ENCODE data around the gene CYP4F11.
"Not testable (repeated sequence)": the region's sequence is repeated elsewhere in the genome, so short reads cannot be mapped to it uniquely, and the experiment has no call there.

CYP4F11 gene

DNA sequence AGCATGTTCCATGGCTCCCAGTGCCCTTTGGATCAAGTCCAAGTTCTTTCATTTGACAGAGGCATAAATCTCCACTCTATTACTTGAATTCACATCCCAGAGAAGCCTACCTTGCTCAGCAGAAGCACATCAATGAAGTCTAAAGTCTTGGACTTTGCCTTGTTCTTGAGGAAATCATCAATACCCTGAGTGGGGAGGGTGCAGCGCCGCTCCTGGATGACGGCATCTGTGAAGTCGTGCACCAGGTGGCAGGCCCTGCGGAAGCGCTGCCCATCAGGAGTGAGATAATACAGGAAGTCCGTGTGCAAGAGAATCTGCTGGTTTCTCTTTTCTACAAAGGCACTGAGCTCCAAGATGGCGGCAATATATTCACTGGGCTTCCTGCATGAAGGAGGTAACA, 10.6 kb downstream of the CYP4F11 start:
- no peak for DNase-seq (ENCODE audit: low spot score)

DNA sequence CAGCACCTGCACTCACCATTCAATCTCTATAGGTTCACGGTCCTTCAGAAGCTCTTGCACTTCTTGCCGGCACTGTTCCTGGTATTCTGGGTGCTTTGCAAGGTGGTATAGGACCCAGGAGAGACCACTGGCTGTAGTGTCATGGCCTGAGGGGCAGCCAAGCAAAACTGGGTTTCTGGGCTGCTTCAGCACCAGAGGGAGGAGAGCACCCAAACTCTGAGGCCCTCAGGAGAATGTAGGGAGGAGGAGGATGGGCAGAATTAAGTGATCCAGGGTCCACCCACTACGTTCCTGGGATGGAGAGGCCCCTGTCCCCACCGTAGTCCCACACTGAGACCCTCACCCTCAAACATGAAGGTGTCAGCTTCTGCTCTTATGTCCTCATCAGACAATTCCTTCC, 12.3 kb downstream of the CYP4F11 start:
- no peak for DNase-seq (ENCODE audit: low spot score)

DNA sequence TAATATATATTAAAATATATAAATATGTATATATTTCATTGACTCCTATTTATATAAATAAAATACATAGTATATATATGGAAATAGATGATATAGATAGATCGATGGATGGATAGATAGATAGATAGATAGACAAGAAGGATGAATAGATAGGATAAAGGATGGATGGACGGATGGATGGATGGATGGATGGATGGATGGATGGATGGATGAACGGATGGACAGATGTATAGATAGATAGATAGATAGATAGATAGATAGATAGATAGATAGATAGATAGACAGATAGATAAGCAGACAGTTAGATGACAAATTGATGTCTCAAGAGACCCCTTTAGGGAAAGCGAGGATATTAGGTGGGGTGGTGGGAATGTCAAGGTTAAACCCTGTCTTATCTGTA, 15.1 kb downstream of the CYP4F11 start:
- DNase-seq (ENCODE audit: low spot score): no peak

DNA sequence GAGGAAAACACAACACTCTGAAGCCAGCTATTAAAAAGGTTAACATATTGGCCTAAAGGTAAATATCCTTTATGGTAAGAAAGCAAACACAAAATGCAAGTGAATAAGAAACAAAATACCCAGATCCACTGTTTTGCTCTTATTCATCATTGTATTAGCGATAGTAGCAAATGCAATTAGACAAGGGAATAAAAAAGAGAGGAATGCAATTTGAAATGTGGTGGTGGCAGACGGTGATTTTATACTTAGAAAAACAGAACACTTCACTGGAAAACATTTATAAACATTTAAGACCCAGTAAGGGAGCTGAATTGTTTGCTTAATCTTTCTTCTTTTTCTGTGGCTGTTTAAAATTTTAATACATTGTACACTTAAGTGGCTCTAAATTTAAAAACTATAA, 19.2 kb downstream of the CYP4F11 start:
- DNase-seq (ENCODE audit: low spot score): no peak

DNA sequence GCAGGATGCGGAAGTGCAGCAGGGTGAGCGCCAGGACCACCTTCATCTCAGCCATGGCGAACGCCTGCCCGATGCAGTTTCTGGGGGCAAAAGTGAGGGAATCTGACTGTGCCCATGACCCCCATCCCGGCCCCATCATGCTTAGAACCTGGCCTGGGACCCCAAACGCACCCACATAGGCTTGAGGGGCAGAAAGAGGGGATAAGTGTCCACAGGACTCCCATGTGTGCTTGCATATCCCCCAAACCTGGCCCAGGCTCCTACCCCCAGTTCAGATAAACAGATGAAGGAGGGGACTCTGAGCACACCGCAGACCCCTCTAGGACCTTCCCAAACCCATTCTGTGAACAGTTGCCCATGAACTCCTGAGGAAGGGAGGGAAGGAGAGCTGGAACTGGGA, 20.5 kb downstream of the CYP4F11 start:
- no peak for DNase-seq (ENCODE audit: low spot score)

DNA sequence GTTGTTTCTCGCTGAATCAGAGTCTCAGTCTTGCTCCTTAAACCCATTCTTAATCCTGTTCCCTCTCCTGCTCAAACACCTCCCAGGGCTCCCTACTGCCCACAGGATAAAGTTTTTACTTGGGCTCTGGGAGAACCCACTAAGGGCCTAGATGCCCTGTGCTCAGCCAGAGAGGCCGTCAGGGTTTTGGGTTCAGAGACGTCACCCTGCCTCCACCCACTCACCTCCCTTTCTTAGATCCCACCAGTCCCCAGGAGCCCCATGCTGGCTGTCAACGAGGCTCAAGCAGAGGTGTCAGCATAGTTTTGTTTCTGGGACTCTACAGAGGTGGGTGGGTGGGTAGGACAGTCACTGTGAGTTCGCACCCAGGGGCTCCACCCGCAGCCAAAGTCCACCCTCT, 20.9 kb downstream of the CYP4F11 start:
- DNase-seq (ENCODE audit: low spot score): no peak

DNA sequence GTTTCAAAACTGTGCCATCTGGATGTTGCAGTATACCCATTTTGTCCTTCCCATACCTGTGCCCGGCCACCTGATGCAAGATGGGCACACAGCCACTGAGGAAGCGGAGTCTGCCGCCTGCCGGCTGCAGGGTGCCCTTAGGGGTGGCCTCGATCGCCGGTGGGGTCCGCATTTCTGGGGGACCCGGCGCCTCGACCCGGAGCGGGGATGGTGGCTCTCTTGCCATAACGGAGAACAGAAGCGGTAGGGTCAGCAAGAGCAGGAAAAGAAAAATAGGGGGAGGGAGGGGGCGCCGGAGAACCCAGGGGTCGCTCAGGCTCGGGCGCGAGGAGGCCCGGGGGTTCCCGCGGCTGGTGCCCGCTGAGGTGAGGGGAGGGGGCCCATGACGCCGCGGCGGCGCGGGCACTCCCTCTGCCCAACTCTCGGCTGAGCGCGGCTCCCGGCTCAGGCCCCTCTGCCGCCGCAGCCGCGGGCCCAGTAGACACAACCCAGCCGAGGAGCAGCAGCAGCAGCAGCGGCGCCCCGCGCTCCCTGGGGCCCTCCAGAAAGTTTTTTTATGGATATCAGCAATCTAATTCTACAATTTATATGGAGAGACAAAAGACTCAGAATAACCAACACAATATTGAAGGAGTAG, 22.6 kb downstream of the CYP4F11 start:
- no peak for DNase-seq (ENCODE audit: low spot score)

DNA sequence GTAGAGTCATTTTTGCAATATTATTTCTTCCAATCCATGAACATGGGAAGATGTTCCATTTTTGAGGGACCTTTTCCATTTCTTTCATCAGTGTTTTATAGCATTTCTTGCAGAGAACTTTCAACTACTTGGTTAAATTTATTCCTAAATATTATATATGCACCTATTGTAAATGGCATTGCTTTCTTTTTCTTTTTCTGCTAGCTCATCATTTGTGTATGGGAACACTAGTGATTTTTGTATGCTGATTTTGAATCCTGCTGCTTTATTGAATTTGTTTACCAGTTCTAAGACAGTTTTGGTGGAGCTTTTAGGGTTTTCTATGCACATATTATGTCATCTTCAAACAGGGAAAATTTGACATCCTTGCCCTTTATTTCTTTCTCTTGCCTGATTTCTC, 29.3 kb downstream of the CYP4F11 start:
- DNase-seq (ENCODE audit: low spot score): no peak

DNA sequence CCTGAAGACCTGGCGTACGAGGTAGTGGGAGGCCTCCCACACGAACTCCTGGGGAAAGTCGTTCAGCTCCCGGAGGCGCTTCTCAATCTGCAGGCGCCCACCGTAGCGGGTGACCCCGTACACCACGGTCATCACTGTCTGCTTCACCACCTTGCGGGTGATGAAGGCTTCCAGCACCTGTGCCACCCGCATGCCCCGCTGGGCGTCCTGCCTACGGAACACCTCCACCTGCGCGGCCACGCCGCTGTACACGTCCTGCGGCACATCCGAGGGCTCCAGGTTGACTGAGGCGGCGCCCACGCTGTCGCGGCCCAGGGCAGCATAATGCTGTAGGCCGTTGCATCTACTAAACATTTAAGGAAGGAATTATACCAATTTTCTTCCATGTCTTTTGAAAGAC, 31.4 kb downstream of the CYP4F11 start:
- DNase-seq (ENCODE audit: low spot score): not testable (repeated sequence)

DNA sequence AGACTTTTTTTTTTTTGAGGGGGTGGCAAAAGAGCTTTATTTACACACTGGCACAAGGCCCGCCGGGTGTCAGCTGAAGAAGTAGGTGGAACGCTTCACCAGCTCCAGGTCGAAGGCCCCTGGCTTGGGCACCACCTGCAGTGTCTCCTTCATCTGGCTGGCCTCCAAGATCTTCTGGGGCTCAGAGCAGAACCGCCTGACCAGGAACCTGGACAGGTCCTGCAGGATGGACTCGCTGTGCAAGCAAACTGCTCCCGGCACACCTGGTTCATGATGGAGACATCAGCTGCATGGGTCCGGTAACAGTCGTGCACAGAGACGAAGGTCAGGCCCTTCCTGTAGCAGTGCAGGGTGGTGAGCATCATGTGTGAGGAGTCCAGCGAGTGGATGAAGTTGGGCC, 32.1 kb downstream of the CYP4F11 start:
- DNase-seq (ENCODE audit: low spot score): no peak

DNA sequence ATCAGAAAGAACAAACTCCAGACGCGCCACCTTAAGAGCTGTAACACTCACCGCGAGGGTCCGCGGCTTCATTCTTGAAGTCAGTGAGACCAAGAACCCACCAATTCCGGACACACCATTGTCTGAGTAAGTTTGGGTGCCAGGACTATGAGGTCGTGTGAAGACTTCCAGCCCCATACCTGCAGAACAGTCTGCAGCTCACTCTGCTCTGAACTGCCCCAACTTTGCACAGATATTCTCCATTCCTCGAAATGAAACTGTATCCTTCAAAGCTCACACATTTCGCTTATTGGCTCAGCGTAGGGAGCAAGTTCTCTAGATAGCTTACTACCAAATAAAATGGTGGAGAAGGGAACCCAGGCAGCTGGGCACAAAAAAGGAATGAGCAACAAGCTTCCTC, 33.8 kb downstream of the CYP4F11 start:
- DNase-seq (ENCODE audit: low spot score): no peak

DNA sequence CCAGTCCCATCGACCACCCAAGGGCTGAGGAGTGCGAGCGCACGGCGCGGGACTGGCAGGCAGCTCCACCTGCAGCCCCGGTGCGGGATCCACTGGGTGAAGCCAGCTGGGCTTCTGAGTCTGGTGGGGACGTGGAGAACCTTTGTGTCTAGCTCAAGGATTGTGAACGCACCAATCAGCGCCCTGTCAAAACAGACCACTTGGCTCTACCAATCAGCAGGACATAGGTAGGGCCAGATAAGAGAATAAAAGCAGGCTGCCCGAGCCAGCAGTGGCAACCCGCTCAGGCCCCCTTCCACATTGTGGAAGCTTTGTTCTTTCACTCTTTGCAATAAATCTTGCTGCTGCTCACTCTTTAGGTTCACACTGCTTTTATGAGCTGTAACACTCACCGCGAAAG, 34.3 kb downstream of the CYP4F11 start:
- DNase-seq (ENCODE audit: low spot score): not testable (repeated sequence)

DNA sequence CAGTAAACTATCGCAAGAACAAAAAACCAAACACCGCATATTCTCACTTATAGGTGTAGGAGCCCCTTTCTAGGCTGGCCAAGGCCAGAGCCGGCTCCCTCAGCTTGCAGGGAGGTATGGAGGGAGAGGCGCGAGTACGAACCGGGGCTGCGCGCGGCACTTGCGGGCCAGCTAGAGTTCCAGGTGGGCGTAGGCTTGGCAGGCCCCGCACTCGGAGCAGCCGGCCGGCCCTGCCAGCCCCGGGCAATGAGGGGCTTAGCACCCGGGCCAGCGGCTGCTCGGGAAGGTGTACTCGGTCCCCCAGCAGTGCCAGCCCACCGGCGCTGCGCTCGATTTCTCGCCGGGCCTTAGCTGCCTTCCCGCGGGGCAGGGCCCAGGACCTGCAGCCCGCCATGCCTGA, 34.8 kb downstream of the CYP4F11 start:
- DNase-seq (ENCODE audit: low spot score): not testable (repeated sequence)

DNA sequence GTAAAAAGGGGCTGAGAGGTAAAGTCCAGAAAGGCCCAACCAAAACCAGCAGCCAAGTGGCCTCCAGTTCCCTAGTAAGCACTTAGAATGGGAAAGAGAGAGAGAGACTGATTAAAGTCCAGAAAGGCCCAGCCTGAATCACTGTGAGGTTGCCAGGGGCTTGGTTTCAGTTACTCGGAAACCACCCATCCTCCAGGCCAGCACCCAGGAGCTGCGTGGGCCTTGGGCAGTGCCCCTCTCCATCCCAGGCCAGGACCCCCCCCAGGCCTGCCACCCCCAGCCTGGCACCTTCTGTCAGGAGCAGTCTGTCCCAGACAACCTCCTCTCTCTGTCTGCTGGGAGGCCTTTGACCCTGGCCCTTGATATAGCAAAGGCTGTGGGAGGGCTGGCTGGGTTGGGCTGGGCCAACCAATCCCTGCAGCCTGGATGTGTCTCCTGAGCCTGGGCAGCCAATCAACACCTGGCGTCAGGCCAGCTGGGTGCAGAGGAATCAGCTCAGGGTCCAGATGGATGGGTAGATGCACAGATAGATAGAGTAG, 36.5 kb downstream of the CYP4F11 start, which contains the start of gene CYP4F2:
TSS of gene CYP4F2 (minus strand) at position 337 of the 539 bp plus-strand sequence. CDS start 463 bp downstream, outside the sequence.
- DNase-seq (ENCODE audit: low spot score): no peak

DNA sequence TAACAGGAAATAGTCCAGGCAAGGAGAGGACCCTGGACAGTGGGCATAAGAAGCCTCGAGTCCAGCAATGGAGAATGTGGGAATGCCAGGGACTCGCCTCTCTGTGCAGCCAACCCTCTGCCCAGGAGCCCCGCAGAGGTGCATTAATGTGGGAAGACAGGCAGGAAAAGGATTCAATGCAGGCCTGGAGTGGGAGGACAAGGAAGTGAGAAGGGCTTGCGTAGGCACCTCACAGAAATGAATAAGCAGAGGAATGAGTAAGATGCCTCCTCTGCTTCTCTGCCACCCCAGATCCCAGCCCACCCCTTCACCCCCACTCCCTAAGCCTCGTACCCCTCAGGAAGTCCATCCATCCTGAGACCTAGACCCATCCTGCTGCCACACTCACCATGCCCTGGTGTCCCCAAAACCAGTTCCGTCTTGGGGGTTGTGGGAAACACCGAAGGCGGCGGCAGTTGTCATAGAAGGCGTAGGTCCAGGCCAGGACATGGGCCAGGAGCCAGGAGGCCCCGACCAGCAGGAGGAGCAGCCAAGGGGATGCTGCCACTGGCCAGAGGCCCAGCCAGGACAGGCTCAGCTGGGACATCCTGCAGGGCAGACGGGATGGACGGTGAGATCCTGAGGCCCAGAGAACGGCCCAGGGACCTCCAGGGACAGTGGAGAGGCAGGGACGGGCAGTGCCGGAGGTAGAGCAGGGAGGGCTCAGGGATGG, 37.1 kb downstream of the CYP4F11 start:
- DNase-seq (ENCODE audit: low spot score): no peak

DNA sequence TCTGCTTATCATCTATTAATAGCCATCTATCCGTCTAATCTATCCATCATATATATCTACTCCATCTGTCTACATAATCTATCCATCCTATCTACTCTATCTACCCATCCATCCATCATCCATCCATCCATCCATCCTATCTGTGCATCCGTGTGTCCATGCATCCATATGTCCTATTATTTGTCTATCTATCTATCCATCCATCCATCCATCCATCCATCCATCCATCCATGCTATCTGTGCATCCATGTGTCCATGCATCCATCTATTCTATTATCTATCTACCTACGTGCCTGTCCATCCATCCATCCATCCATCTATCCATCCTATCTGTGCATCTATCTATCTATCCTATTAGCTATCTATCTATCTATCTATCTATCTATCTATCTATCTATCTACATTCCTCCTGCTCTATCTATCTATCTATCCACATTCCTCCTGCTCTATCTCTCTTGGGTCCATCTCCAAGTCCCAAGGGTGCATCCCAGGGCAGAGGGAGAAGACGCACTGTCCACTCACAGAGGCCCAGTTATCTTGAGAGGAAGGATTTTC, 38.4 kb downstream of the CYP4F11 start:
- DNase-seq (ENCODE audit: low spot score): no peak

DNA sequence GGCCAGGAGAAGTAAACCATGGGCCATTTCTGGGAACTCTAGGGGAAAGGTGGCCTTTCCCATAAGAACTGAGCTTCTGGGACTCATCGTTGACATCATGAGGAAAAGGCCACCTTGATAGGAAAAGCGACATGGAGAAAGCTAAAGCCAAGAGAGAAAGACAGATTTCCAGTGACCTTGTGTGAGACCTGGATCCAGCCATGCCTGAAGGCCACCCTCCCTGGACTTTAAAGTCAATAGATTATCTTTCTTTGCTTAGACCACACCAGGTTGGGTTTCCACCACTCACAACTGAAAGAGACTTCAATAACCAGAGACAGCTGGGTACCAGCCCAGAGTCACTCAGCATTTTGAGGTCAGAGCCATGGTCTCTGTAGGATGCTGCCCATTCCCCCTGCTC, 40.0 kb downstream of the CYP4F11 start:
- no peak for DNase-seq (ENCODE audit: low spot score)

DNA sequence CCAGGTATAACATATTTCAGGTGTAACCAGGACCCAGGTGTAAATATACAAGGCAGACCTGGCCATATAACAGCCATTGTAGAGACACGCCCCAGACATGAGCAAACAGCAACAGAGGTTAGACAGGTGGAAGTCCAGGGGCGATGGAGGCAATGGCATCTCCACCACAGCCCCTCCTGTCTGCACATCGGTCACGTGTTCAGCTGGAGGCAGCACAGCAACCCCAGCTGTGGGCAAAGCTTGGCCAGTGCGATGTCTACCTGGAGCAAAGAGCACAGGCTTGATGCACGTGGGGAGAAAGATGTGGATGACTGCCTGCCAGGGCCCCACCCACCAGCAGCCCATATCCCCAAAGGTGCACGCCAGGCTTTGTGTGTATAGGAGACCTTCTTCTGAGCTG, 40.9 kb downstream of the CYP4F11 start:
- DNase-seq (ENCODE audit: low spot score): no peak

DNA sequence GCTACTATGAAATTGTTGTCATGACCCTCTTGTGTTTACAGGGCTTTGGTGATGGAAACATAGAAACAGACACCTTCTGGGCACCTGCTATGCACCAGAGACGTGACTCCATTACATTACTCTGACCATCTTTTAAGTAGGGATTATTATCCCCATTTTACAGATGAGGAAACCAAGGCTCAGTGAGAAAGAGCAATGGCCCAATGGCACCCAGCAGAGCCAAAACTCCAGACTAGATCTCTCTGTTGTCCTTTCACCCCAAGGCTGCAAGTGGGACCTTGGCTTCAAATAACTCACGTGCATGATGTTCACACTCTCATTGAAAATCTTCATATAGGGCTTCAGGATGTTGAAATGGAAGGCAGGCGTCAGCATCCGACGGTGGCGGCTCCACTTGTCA, 42.3 kb downstream of the CYP4F11 start:
- no peak for DNase-seq (ENCODE audit: low spot score)

DNA sequence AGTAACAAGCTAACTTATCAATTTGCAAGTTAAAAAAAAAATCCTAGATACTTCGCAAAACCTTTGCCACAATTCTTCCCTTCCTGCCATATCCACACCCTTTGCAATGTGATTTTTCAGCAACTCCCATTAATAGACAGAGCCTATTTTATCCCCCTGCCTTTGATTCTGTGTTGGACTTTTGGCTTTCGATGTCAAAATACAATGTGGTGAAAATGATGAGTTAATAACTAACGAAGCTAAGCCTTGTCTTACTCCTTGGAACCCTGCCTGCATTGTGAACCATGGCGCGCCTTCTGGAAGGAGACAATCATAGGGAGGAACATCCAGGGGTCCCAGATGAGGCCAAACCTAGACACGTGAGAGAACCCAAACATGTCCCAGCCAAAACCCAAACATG, 42.9 kb downstream of the CYP4F11 start:
- DNase-seq (ENCODE audit: low spot score): no peak

DNA sequence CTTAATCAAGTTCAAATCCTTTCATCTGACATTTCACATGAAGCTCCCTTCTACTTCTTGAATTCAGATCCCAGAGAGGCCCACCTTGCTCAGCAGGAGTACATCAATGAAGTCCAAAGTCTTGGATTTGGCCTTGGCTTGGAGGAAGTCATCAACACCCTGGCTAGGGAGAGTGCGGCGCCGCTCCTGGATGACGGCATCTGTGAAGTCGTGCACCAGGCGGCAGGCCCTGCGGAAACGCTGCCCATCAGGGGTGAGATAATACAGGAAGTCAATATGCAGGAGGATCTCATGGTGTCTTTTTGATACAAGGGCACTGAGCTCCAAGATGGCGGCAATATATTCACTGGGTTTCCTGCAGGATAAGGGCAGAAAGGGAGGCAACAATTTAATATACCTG, 45.0 kb downstream of the CYP4F11 start:
- not testable (repeated sequence) for DNase-seq (ENCODE audit: low spot score)

DNA sequence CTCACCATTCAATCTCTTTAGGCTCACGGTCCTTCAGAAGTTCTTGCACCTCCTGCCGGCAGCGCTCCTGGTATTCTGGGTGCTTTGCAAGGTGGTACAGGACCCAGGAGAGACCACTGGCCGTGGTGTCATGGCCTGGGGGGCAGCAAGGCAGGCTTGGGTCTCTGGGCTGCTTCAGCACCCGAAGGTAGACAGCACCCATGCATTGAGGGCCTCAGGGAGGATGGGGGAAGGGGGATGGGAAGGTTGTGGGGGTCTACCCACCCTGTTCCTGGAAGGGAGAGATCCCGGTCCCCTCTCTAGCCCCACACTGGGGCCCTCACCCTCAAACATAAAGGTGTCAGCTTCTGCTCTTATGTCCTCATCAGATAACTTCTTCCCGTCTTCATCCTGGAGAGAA, 48.4 kb downstream of the CYP4F11 start:
- no peak for DNase-seq (ENCODE audit: low spot score)

DNA sequence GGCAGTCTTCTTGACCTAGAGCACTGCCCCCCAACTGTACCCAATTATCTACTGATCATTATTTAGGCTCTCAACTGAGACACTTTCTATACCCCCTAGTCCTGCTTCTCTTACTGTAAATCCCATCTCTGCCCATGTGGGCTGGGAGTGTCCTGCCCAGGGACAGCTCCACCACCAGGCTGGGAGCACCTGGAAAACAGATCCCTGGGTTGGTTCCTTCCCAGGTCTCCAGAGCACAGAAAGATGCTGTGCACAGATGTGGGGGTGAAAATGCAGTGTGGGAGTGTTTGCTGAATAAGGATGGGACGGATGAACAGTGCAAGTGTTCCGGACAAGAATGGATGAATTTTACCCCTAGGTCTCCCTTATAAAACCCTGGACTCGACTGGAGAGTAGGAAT, 49.2 kb downstream of the CYP4F11 start:
- no peak for DNase-seq (ENCODE audit: low spot score)

Data from hematopoietic multipotent progenitor cell treated with erythropoietin and hydrocortisone succinate and interleukin-3 and kit ligand, for 15 days (in vitro differentiated cells).